Measurements from ENCODE around the gene MAGI2. TPM values are rescaled to one million over a fixed set of nuclear protein-coding genes. Genes with fewer than 3 reads are reported as not detected.

Gene MAGI2
- total RNA-seq, 1 donor from 2014 or later: 5.8 TPM

DNA sequence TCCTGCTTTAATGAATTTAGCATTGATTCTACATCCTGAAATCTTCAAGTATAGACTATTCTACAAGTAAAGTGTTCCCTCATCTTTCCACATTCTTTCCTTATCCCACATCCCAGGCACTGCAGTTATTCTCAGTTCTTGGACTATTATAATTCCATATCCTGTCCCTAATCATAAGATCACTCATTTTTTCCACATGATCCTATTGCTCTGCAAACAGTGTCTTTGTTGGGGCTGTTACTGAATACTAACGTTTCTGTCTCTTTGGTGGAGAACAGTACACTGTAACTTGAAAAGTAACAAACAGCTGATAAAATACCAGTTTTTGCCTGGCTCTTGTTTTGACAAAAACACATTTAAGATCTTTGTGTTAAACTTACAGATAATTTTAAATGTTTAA, 769.9 kb downstream of the MAGI2 start:
- TF ChIP-seq, protein P1, sequence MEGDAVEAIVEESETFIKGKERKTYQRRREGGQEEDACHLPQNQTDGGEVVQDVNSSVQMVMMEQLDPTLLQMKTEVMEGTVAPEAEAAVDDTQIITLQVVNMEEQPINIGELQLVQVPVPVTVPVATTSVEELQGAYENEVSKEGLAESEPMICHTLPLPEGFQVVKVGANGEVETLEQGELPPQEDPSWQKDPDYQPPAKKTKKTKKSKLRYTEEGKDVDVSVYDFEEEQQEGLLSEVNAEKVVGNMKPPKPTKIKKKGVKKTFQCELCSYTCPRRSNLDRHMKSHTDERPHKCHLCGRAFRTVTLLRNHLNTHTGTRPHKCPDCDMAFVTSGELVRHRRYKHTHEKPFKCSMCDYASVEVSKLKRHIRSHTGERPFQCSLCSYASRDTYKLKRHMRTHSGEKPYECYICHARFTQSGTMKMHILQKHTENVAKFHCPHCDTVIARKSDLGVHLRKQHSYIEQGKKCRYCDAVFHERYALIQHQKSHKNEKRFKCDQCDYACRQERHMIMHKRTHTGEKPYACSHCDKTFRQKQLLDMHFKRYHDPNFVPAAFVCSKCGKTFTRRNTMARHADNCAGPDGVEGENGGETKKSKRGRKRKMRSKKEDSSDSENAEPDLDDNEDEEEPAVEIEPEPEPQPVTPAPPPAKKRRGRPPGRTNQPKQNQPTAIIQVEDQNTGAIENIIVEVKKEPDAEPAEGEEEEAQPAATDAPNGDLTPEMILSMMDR (IDR thresholded peaks at IDR 0.05): no peak
- Mint-ChIP-seq H3K36me3 (ENCODE audit: low read depth) (no peaks in the 10 kb centered on the region), H3K4me3 (ENCODE audit: unreplicated experiment) (no peak overlapping the region), H3K27me3 (ENCODE audit: low read depth) (no peaks in the 10 kb centered on the region), H3K27ac (ENCODE audit: unreplicated experiment) (no peak overlapping the region), H3K9me3 (ENCODE audit: low read depth) (no peaks in the 10 kb centered on the region), H3K4me1 (ENCODE audit: low read depth) (no peaks in the 10 kb centered on the region)
- DNase-seq (ENCODE audit: low spot score): no peak

DNA sequence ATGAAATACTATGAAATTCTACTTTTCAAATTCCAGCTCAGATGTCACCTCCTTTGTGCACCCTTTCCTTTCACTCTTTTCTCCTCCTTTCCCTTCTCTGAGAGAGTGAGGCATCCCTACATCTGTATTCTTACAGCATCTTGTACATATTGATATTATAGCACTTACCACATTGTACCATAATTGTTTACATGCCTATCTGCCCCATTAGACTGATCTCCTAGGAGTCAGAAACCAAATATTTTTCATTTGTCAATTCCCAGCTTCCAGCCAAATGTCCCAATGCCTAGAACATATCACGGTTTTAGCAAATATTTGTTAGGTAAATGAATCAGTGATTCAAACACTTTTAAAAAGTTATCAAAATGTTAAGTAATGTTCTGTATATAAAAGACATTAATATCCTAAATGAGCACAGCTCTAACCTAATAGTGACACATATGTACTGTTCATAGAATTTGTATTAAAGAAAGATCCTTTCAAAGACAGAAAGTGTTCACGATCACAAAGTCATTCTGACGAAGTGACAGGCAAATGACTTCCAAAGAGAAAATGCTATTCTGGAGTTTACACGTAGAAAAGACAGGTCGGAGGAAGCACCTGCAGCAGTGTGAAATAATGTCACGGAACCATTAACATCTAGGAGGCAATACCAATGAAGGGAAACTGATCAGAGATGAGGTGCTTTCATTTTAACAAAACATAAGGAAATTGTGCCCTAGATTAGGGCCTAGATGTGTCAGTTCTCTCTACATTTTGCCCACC, 774.2 kb downstream of the MAGI2 start:
- no peak for DNase-seq (ENCODE audit: low spot score)
- Mint-ChIP-seq H3K9me3 (ENCODE audit: low read depth) (no peaks in the 10 kb centered on the region), H3K27ac (ENCODE audit: unreplicated experiment) (no peak overlapping the region), H3K27me3 (ENCODE audit: low read depth) (no peaks in the 10 kb centered on the region), H3K4me1 (ENCODE audit: low read depth) (no peaks in the 10 kb centered on the region), H3K36me3 (ENCODE audit: low read depth) (no peaks in the 10 kb centered on the region), H3K4me3 (ENCODE audit: unreplicated experiment) (no peak overlapping the region)
- TF ChIP-seq, protein P1 (IDR thresholded peaks at IDR 0.05): no peak

DNA sequence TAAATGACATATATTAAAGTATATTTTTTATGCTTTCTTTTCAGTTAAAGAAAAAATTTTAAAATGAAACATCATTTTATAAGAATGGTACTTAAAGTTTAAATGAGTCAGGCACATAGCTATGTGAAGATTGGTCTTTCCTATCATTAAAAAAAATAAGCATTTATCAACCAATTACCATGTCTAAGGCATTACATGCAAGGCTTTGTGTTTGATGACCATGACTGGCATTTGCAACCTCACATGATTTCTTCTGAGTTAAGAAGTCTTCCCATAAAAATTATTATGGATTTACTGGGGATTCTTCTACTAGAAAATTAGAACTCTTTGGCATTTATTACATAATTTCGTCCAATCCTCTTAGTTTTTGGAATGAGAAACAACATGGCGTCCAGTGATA, 776.1 kb downstream of the MAGI2 start:
- no peaks in the 10 kb centered on the region for H3K4me1 Mint-ChIP-seq (ENCODE audit: low read depth)
- DNase-seq (ENCODE audit: low spot score): no peak
- no peaks in the 10 kb centered on the region for H3K9me3 Mint-ChIP-seq (ENCODE audit: low read depth)
- H3K4me3 Mint-ChIP-seq (ENCODE audit: unreplicated experiment): no peak overlapping the region
- no peak overlapping the region for H3K27ac Mint-ChIP-seq (ENCODE audit: unreplicated experiment)
- H3K36me3 Mint-ChIP-seq (ENCODE audit: low read depth): no peaks in the 10 kb centered on the region
- TF ChIP-seq, protein P1 (IDR thresholded peaks at IDR 0.05): no peak
- H3K27me3 Mint-ChIP-seq (ENCODE audit: low read depth): no peaks in the 10 kb centered on the region

DNA sequence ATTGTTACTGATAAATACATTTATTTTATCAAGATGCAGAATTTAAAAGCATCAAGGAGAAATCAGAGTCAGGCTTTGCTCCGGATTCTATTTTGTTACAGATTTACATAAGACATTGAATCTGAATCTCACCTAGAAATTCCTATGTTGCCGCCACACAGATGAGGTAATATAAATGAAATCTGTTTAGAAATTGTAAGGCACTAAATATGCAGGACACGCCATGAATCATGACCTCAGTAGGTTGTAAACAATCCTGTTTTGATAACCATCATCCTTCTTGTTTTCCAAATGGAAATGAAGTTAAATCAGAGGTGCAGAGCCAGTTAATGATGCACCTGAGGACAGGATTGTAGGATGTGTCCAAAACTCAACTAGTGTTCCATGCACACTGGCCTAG, 778.0 kb downstream of the MAGI2 start:
- Mint-ChIP-seq H3K36me3 (ENCODE audit: low read depth) (no peaks in the 10 kb centered on the region), H3K27me3 (ENCODE audit: low read depth) (no peaks in the 10 kb centered on the region)

DNA sequence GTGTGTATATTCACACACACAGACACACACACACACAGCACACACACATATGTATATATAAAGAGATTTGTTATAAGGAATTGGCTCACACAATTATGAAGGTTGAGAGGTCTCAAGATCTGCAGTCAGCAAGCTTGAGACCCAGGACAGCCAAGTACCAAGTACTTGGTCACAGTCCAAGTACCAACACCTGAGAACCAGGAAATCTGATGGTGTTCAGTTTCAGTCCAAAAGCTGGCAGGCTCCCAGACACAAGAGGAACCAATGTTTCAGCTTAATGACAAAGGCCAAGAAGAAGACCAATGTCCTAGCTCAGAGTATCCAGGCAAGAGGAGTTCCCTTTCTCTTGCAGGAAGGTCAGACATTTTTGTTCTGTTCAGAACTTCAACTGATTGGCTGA, 780.2 kb downstream of the MAGI2 start:
- Mint-ChIP-seq H3K36me3 (ENCODE audit: low read depth) (no peaks in the 10 kb centered on the region), H3K27me3 (ENCODE audit: low read depth) (no peaks in the 10 kb centered on the region), H3K9me3 (ENCODE audit: low read depth) (peaks cover 6% of the 10 kb centered on the region), H3K4me3 (ENCODE audit: unreplicated experiment) (no peak overlapping the region), H3K4me1 (ENCODE audit: low read depth) (no peaks in the 10 kb centered on the region), H3K27ac (ENCODE audit: unreplicated experiment) (no peak overlapping the region)
- TF ChIP-seq, protein P1 (IDR thresholded peaks at IDR 0.05): no peak
- no peak for DNase-seq (ENCODE audit: low spot score)

More for the DNA sequence above, 778.0 kb downstream of the MAGI2 start:
- Mint-ChIP-seq H3K9me3 (ENCODE audit: low read depth) (no peaks in the 10 kb centered on the region), H3K27ac (ENCODE audit: unreplicated experiment) (no peak overlapping the region), H3K4me1 (ENCODE audit: low read depth) (no peaks in the 10 kb centered on the region), H3K4me3 (ENCODE audit: unreplicated experiment) (no peak overlapping the region)
- DNase-seq (ENCODE audit: low spot score): no peak
- TF ChIP-seq, protein P1 (IDR thresholded peaks at IDR 0.05): no peak

All from chondrocyte (in vitro differentiated cells).